Gastroesophageal sphincter (tissue), 4 donors: ENCODE data around the gene PCBP3. TPM values are rescaled to one million over a fixed set of nuclear protein-coding genes. Genes with fewer than 3 reads are reported as not detected.
"Not testable (repeated sequence)": the region's sequence is repeated elsewhere in the genome, so short reads cannot be mapped to it uniquely, and the experiment has no call there.

Experiments used
- ATAC-seq: fragments of 150-250 bp; one replicate; pipeline ENCODE4 v1.9.1; 2016; ENCODE audit warnings: mild to moderate bottlenecking, moderate library complexity
- H3K27ac ChIP-seq, 4 donors: fragments of 200-600 bp; sonication (generic) in 3 of 4; 1 replicate in 3 of 4; 2 replicates in 1 of 4; pipeline ENCODE4 v1.5.1; 2016 to 2019
- H3K27me3 ChIP-seq: fragments of 200-600 bp; sonication (generic); one replicate; pipeline ENCODE4 v1.5.1; 2019
- H3K36me3 ChIP-seq, 2 donors: fragments of 200-600 bp; sonication (generic); one replicate each; pipeline ENCODE4 v1.5.1; 2019; ENCODE audit warnings: control low read depth in 1 of 2
- H3K4me1 ChIP-seq, 3 donors: fragments of 200-600 bp; sonication (generic); 1 replicate in 2 of 3; 2 replicates in 1 of 3; pipeline ENCODE4 v1.5.1; 2016 to 2019; ENCODE audit warnings: control low read depth in 2 of 3
- H3K4me3 ChIP-seq, 2 donors: fragments of 200-600 bp; sonication (generic); one replicate each; pipeline ENCODE4 v1.5.1; 2019; ENCODE audit warnings: mild to moderate bottlenecking in 1 of 2, moderate library complexity in 1 of 2
- H3K9me3 ChIP-seq, 3 donors: fragments of 200-600 bp; sonication (generic); one replicate each; pipeline ENCODE4 v1.5.1; 2017 to 2019; ENCODE audit warnings: control low read depth in 2 of 3
- EP300 ChIP-seq: sonication (generic); formaldehyde crosslinking; IDR thresholded peaks from one replicate; pipeline ENCODE4 v1.6.1; 2017; ENCODE audit warnings: antibody characterized with exemption, mild to moderate bottlenecking
- POLR2A ChIP-seq, 2 donors: fragments of 450-650 bp; IDR thresholded peaks; one replicate each; pipeline ENCODE4 v1.6.1; 2017; ENCODE audit warnings: antibody characterized with exemption in 2 of 2, mild to moderate bottlenecking in 2 of 2, moderate library complexity in 1 of 2
- POLR2AphosphoS5 ChIP-seq: sonication (generic); formaldehyde crosslinking; IDR thresholded peaks from one replicate; pipeline ENCODE4 v1.6.1; 2017; ENCODE audit warnings: antibody characterized with exemption
- WGBS, 2 donors: methylation state at CpG; one replicate each; pipeline ENCODE4 v1.1.5; 2018; ENCODE audit warnings: low coverage in 1 of 2; 5-methylcytosine and 5-hydroxymethylcytosine counted together
- total RNA-seq, 4 donors: library from RNA; depleted of rRNA; stranded (reverse); fragments of >200 nt; gene quantifications; one replicate each; pipeline ENCODE4 v1.1.0, GENCODE V29; 2016
- TF ChIP-seq, protein P1 (sequence below), 4 experiments: fragments of 200-600 bp in 2 of 4; fragments of 450-650 bp in 2 of 4; sonication (generic) in 1 of 4; IDR thresholded peaks; one replicate each; pipeline ENCODE4 v1.5.1; 2017 to 2019; ENCODE audit warnings: antibody characterized with exemption in 4 of 4, mild to moderate bottlenecking in 2 of 4, moderate library complexity in 2 of 4

The PCBP3 gene
- total RNA-seq, 4 donors from 2014 or later, result 5.1 to 14.8 (median 10.4) TPM

DNA sequence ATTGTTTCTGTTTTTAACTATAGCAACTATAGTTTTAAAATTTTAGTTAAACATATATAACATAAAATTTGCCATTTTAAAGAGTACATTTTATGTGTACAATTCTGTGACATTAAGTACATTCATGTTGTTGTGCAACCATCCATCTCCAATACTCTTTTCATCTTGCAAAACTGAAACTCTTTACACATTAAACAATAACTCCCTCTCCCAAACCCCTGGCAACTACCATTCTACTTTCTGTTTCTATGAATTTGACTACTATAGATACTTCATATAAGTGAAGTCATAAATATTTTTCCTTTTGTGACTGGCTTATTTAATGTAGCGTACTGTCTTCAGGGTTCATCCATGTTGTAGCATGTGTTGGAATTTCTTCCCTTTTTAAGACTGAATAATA is 25.9 kb downstream of the PCBP3 start:
- Histone ChIP-seq H3K36me3 (peaks cover 0 to 4% of the 10 kb centered on the region in 2 donors), H3K4me1 (no peaks in the 10 kb centered on the region), H3K27ac (no peak overlapping the region), H3K9me3 (peaks cover 0 to 23% (median 0%) of the 10 kb centered on the region in 3 donors), H3K27me3 (no peaks in the 10 kb centered on the region), H3K4me3 (no peak overlapping the region)
- no peak for TF ChIP-seq POLR2A (IDR thresholded peaks at IDR 0.05)
- TF ChIP-seq POLR2AphosphoS5, result no peak
- TF ChIP-seq, protein P1, sequence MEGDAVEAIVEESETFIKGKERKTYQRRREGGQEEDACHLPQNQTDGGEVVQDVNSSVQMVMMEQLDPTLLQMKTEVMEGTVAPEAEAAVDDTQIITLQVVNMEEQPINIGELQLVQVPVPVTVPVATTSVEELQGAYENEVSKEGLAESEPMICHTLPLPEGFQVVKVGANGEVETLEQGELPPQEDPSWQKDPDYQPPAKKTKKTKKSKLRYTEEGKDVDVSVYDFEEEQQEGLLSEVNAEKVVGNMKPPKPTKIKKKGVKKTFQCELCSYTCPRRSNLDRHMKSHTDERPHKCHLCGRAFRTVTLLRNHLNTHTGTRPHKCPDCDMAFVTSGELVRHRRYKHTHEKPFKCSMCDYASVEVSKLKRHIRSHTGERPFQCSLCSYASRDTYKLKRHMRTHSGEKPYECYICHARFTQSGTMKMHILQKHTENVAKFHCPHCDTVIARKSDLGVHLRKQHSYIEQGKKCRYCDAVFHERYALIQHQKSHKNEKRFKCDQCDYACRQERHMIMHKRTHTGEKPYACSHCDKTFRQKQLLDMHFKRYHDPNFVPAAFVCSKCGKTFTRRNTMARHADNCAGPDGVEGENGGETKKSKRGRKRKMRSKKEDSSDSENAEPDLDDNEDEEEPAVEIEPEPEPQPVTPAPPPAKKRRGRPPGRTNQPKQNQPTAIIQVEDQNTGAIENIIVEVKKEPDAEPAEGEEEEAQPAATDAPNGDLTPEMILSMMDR (IDR thresholded peaks at IDR 0.05), result no peak
- no peak for TF ChIP-seq EP300
- no peak for ATAC-seq
- WGBS, 2 donors, result 91 to 100% methylated on average over 1 of the region's 1 CpG

DNA sequence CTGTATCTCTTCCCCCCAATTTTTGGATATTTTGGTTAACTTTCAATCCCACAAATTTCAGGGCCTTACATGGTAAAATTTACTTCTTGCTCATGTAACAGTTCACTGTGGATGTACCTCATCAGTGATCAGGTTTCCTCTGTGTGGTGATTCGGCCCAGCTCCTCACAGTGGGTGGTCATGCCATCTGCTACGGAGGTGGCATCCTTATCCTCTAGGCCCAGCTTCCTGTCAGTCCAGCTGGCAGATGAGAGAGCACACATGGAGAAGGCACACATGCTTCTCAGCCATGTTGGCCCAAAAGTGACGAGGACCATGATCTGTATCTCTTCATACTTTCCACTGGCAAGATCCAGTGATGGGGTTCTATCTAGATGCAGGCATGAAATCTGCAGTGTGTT is 27.2 kb downstream of the PCBP3 start:
- Histone ChIP-seq H3K27ac (no peak overlapping the region), H3K27me3 (no peaks in the 10 kb centered on the region), H3K9me3 (peaks cover 0 to 21% (median 0%) of the 10 kb centered on the region in 3 donors), H3K4me1 (no peaks in the 10 kb centered on the region), H3K36me3 (peaks cover 0 to 4% of the 10 kb centered on the region in 2 donors), H3K4me3 (no peak overlapping the region)
- WGBS, 2 donors, result 67% methylated on average over 1 of the region's 3 CpGs; no CpG with 5 or more reads in 1 of the 2 donors
- no peak for TF ChIP-seq EP300
- TF ChIP-seq POLR2A (IDR thresholded peaks at IDR 0.05), result no peak
- no peak for TF ChIP-seq POLR2AphosphoS5
- TF ChIP-seq, protein P1 (IDR thresholded peaks at IDR 0.05), result no peak
- no peak for ATAC-seq

DNA sequence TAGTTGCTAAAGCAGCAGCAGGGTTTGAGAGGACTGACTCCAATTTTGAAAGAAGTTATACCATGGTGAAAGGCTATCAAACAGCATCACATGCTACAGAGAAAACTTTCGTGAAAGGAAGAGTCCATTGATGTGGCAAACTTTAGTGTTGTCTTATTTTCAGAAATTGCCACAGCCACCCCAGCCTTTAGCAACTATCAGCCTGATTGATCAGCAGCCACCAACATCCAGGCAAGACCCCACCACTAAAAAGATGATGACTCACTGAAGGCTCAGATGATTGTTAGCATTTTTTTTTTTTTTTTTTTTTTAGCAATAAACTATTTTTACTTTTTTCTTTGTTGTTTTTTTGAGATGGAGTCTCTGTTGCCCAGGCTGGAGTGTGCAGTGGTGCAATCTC is 35.3 kb downstream of the PCBP3 start:
- H3K36me3 ChIP-seq, H3K9me3 ChIP-seq, ATAC-seq, H3K27ac ChIP-seq, H3K4me3 ChIP-seq, H3K4me1 ChIP-seq, H3K27me3 ChIP-seq: not testable (repeated sequence)
- 83 to 86% methylated on average over 1 of the region's 1 CpG for WGBS, 2 donors

- no peaks in the 10 kb centered on the region for H3K4me1 ChIP-seq
- WGBS, 2 donors, result 64 to 73% methylated on average over 1 of the region's 1 CpG
- TF ChIP-seq POLR2A (IDR thresholded peaks at IDR 0.05) (no peak), EP300 (no peak), POLR2AphosphoS5 (no peak)
- TF ChIP-seq, protein P1 (IDR thresholded peaks at IDR 0.05), result no peak
- no peaks in the 10 kb centered on the region for H3K36me3 ChIP-seq
- H3K4me3 ChIP-seq, result no peak overlapping the region
- no peaks in the 10 kb centered on the region for H3K27me3 ChIP-seq
- no peak overlapping the region for H3K27ac ChIP-seq
- H3K9me3 ChIP-seq, result no peaks in the 10 kb centered on the region
- ATAC-seq, result no peak
Observed at GRCh38 chr21:45680215-45680614, 36.7 kb downstream of the PCBP3 start.

- no peaks in the 10 kb centered on the region for H3K36me3 ChIP-seq
- H3K27me3 ChIP-seq, result no peaks in the 10 kb centered on the region
- no peak overlapping the region for H3K4me3 ChIP-seq
- H3K4me1 ChIP-seq, result peaks cover 0 to 14% (median 7%) of the 10 kb centered on the region in 3 donors
- 5 to 42% methylated on average over 2 of the region's 2 CpGs for WGBS, 2 donors
- H3K27ac ChIP-seq, result no peak overlapping the region
- H3K9me3 ChIP-seq, result peaks cover 0 to 9% (median 0%) of the 10 kb centered on the region in 3 donors
- no peak for TF ChIP-seq POLR2A (IDR thresholded peaks at IDR 0.05)
- no peak for TF ChIP-seq EP300
- TF ChIP-seq, protein P1 (IDR thresholded peaks at IDR 0.05), result no peak
- TF ChIP-seq POLR2AphosphoS5, result no peak
- no peak for ATAC-seq
Observed at GRCh38 chr21:45695086-45695485, 51.6 kb downstream of the PCBP3 start.
